Activated CD4-positive, CD25-positive, alpha-beta regulatory T cell (primary cell): Measurements from ENCODE around the gene TMPRSS9.

Experiments
- DNase-seq, 4 experiments: peaks; one replicate each; lab custom pipeline; 2025; lab: John Stamatoyannopoulos, UW

The TMPRSS9 gene

GRCh38 chr19:2423071-2423914, 63.2 kb downstream of the TMPRSS9 start:
- DNase-seq, result no peak

GRCh38 chr19:2423915-2424685, 64.0 kb downstream of the TMPRSS9 start:
- DNase-seq, result no peak

GRCh38 chr19:2424686-2425621, 64.9 kb downstream of the TMPRSS9 start:
- DNase-seq, result no peak

GRCh38 chr19:2425622-2426581, 65.8 kb downstream of the TMPRSS9 start:
- no peak for DNase-seq

GRCh38 chr19:2426611-2427428, 66.8 kb downstream of the TMPRSS9 start:
- DNase-seq, result peak in 1 of 4 experiments; percentile 26

- peak; percentile 92 to 94 (median 92) for DNase-seq
These were observed 67.6 kb downstream of the TMPRSS9 start, which contains the start of gene TIMM13 for GRCh38 chr19:2427429-2428320. TSS of gene TIMM13 (minus strand) at chr19:2427586. CDS start at chr19:2427533, 53 bp downstream.

- no peak for DNase-seq
These were observed 68.2 kb downstream of the TMPRSS9 start for GRCh38 chr19:2428321-2428690.

GRCh38 chr19:2428756-2429711, 69.0 kb downstream of the TMPRSS9 start:
- no peak for DNase-seq

- DNase-seq, result no peak
These were observed 70.0 kb downstream of the TMPRSS9 start for GRCh38 chr19:2429917-2430535.

GRCh38 chr19:2431318-2432055, 71.4 kb downstream of the TMPRSS9 start:
- DNase-seq, result no peak

GRCh38 chr19:2432131-2432848, 72.2 kb downstream of the TMPRSS9 start:
- no peak for DNase-seq

- no peak for DNase-seq
These were observed 73.8 kb downstream of the TMPRSS9 start for GRCh38 chr19:2433854-2434253.

- no peak for DNase-seq
These were observed 74.2 kb downstream of the TMPRSS9 start for GRCh38 chr19:2434267-2434666.

- DNase-seq, result no peak
These were observed 74.7 kb downstream of the TMPRSS9 start for GRCh38 chr19:2434721-2435265.

GRCh38 chr19:2436384-2436783, 76.3 kb downstream of the TMPRSS9 start:
- no peak for DNase-seq

- DNase-seq, result no peak
These were observed 76.9 kb downstream of the TMPRSS9 start for GRCh38 chr19:2436926-2437325.
